ENCODE measurements around the gene SMS. TPM values are rescaled to one million over a fixed set of nuclear protein-coding genes. Genes with fewer than 3 reads are reported as not detected.

SMS gene
- total and polyA plus RNA-seq, 2 donors (not counting 1 experiment from before 2014, with no cell fraction given) = 129 to 252 TPM

GRCh38 chrX:22040184-22040583 is 99.7 kb downstream of the SMS start:
- Histone ChIP-seq H3K9ac (ENCODE audit: insufficient read depth, low read length) (no peak overlapping the region), H3K36me3 (ENCODE audit: control insufficient read depth, insufficient read depth, low read length) (no peaks in the 10 kb centered on the region), H3K9me3 (ENCODE audit: control insufficient read depth, insufficient read depth, low read depth, low read length) (no peaks in the 10 kb centered on the region), H3K4me1 (ENCODE audit: control insufficient read depth, extremely low read depth, insufficient read depth, low read length) (no peaks in the 10 kb centered on the region), H2AFZ (ENCODE audit: low read length) (no peak overlapping the region), H3K4me3 (replicated peaks in 1 of 4; ENCODE audit: control extremely low read depth in 1 of 4, insufficient read depth in 1 of 4, low read depth in 3 of 4, low read length in 4 of 4) (no peak overlapping the region), H3K4me2 (ENCODE audit: extremely low read depth, insufficient read depth, low read length) (no peak overlapping the region), H3K27me3 (ENCODE audit: control insufficient read depth, insufficient read depth, low read length) (no peaks in the 10 kb centered on the region), H4K20me1 (ENCODE audit: control insufficient read depth, extremely low read depth, insufficient read depth, low read length) (no peaks in the 10 kb centered on the region), H3K27ac (ENCODE audit: insufficient read depth, low read length) (no peak overlapping the region), H3K79me2 (ENCODE audit: control insufficient read depth, insufficient read depth, low read length) (no peaks in the 10 kb centered on the region)
- TF ChIP-seq EZH2 (IDR thresholded peaks at IDR 0.05; ENCODE audit: low read length, missing control alignments) (no peak), CTCF (conservative IDR thresholded peaks at IDR 0.05 in 1 of 2, IDR thresholded peaks at IDR 0.05 in 1 of 2; ENCODE audit: low read depth in 1 of 2, low read length in 2 of 2) (no peak)
- no peak for DNase-seq (ENCODE audit: low read depth in 2 of 2)

- H4K20me1 ChIP-seq (ENCODE audit: control insufficient read depth, extremely low read depth, insufficient read depth, low read length) = no peaks in the 10 kb centered on the region
- H3K4me3 ChIP-seq (replicated peaks in 1 of 4; ENCODE audit: control extremely low read depth in 1 of 4, insufficient read depth in 1 of 4, low read depth in 3 of 4, low read length in 4 of 4) = no peak overlapping the region
- H3K9me3 ChIP-seq (ENCODE audit: control insufficient read depth, insufficient read depth, low read depth, low read length) = no peaks in the 10 kb centered on the region
- TF ChIP-seq EZH2 (IDR thresholded peaks at IDR 0.05; ENCODE audit: low read length, missing control alignments) (no peak), CTCF (conservative IDR thresholded peaks at IDR 0.05 in 1 of 2, IDR thresholded peaks at IDR 0.05 in 1 of 2; ENCODE audit: low read depth in 1 of 2, low read length in 2 of 2) (no peak)
- no peaks in the 10 kb centered on the region for H3K36me3 ChIP-seq (ENCODE audit: control insufficient read depth, insufficient read depth, low read length)
- no peak overlapping the region for H3K27ac ChIP-seq (ENCODE audit: insufficient read depth, low read length)
- no peak overlapping the region for H3K9ac ChIP-seq (ENCODE audit: insufficient read depth, low read length)
- no peak overlapping the region for H2AFZ ChIP-seq (ENCODE audit: low read length)
- H3K4me1 ChIP-seq (ENCODE audit: control insufficient read depth, extremely low read depth, insufficient read depth, low read length) = no peaks in the 10 kb centered on the region
- DNase-seq (ENCODE audit: low read depth in 2 of 2) = no peak
- H3K4me2 ChIP-seq (ENCODE audit: extremely low read depth, insufficient read depth, low read length) = no peak overlapping the region
- H3K27me3 ChIP-seq (ENCODE audit: control insufficient read depth, insufficient read depth, low read length) = no peaks in the 10 kb centered on the region
- H3K79me2 ChIP-seq (ENCODE audit: control insufficient read depth, insufficient read depth, low read length) = no peaks in the 10 kb centered on the region
These were observed 101.5 kb downstream of the SMS start for GRCh38 chrX:22041907-22042530.

GRCh38 chrX:22043872-22044271 is 103.4 kb downstream of the SMS start:
- Histone ChIP-seq H3K79me2 (ENCODE audit: control insufficient read depth, insufficient read depth, low read length) (no peaks in the 10 kb centered on the region), H3K9ac (ENCODE audit: insufficient read depth, low read length) (no peak overlapping the region), H3K9me3 (ENCODE audit: control insufficient read depth, insufficient read depth, low read depth, low read length) (no peaks in the 10 kb centered on the region), H3K4me3 (replicated peaks in 1 of 4; ENCODE audit: control extremely low read depth in 1 of 4, insufficient read depth in 1 of 4, low read depth in 3 of 4, low read length in 4 of 4) (no peak overlapping the region), H2AFZ (ENCODE audit: low read length) (no peak overlapping the region), H3K4me2 (ENCODE audit: extremely low read depth, insufficient read depth, low read length) (no peak overlapping the region), H3K27me3 (ENCODE audit: control insufficient read depth, insufficient read depth, low read length) (no peaks in the 10 kb centered on the region), H3K36me3 (ENCODE audit: control insufficient read depth, insufficient read depth, low read length) (no peaks in the 10 kb centered on the region), H3K4me1 (ENCODE audit: control insufficient read depth, extremely low read depth, insufficient read depth, low read length) (no peaks in the 10 kb centered on the region), H4K20me1 (ENCODE audit: control insufficient read depth, extremely low read depth, insufficient read depth, low read length) (no peaks in the 10 kb centered on the region), H3K27ac (ENCODE audit: insufficient read depth, low read length) (no peak overlapping the region)
- DNase-seq (ENCODE audit: low read depth in 2 of 2) = no peak
- no peak for TF ChIP-seq CTCF (conservative IDR thresholded peaks at IDR 0.05 in 1 of 2, IDR thresholded peaks at IDR 0.05 in 1 of 2; ENCODE audit: low read depth in 1 of 2, low read length in 2 of 2)
- TF ChIP-seq EZH2 (IDR thresholded peaks at IDR 0.05; ENCODE audit: low read length, missing control alignments) = no peak

Other genes with a start within 250 kb of the SMS start
- gene SMPX, start 182.6 kb upstream of the SMS start, total RNA-seq = not detected in 2 replicates
- gene SMPX, start 182.6 kb upstream of the SMS start, polyA plus RNA-seq = not detected in 2 replicates
- gene MBTPS2, start 101.1 kb upstream of the SMS start, total RNA-seq = 7.4 and 13.0 TPM in 2 replicates
- gene MBTPS2, start 101.1 kb upstream of the SMS start, polyA plus RNA-seq = 29.0 and 31.9 TPM in 2 replicates
- gene YY2, start 84.7 kb upstream of the SMS start, total RNA-seq = 1.0 and 2.8 TPM in 2 replicates
- 1.5 and 2.3 TPM in 2 replicates for gene YY2, start 84.7 kb upstream of the SMS start, polyA plus RNA-seq
- 1.7 and 1.8 TPM in 2 replicates for gene PHEX, start 91.6 kb downstream of the SMS start, total RNA-seq
- 0.43 and 1.2 TPM in 2 replicates for gene PHEX, start 91.6 kb downstream of the SMS start, polyA plus RNA-seq